Measurements from ENCODE around the gene HPD.

- TF ChIP-seq, protein P1, sequence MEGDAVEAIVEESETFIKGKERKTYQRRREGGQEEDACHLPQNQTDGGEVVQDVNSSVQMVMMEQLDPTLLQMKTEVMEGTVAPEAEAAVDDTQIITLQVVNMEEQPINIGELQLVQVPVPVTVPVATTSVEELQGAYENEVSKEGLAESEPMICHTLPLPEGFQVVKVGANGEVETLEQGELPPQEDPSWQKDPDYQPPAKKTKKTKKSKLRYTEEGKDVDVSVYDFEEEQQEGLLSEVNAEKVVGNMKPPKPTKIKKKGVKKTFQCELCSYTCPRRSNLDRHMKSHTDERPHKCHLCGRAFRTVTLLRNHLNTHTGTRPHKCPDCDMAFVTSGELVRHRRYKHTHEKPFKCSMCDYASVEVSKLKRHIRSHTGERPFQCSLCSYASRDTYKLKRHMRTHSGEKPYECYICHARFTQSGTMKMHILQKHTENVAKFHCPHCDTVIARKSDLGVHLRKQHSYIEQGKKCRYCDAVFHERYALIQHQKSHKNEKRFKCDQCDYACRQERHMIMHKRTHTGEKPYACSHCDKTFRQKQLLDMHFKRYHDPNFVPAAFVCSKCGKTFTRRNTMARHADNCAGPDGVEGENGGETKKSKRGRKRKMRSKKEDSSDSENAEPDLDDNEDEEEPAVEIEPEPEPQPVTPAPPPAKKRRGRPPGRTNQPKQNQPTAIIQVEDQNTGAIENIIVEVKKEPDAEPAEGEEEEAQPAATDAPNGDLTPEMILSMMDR (IDR thresholded peaks at IDR 0.05): no peak
- no peak for TF ChIP-seq REST (IDR thresholded peaks at IDR 0.05; ENCODE audit: insufficient read depth in 1 of 2, low read depth in 2 of 2, low read length in 1 of 2)
- no peak; the same call in 1 of the 2 replicates for TF ChIP-seq POLR2AphosphoS5 (IDR thresholded peaks at IDR 0.05; ENCODE audit: low read depth, low read length)
Observed at GRCh38 chr12:121797937-121798786, 60.5 kb downstream of the HPD start.

All from Panc1 (cell line).